Measurements from ENCODE around the gene SUN2. TPM values are rescaled to one million over a fixed set of nuclear protein-coding genes. Genes with fewer than 3 reads are reported as not detected.

The SUN2 gene
- total and polyA plus RNA-seq, 10 of the 15 experiments (the other 5 are each of a cell fraction or from before 2014, with no cell fraction given) = 0.18 to 107 (median 35.9) TPM

DNA sequence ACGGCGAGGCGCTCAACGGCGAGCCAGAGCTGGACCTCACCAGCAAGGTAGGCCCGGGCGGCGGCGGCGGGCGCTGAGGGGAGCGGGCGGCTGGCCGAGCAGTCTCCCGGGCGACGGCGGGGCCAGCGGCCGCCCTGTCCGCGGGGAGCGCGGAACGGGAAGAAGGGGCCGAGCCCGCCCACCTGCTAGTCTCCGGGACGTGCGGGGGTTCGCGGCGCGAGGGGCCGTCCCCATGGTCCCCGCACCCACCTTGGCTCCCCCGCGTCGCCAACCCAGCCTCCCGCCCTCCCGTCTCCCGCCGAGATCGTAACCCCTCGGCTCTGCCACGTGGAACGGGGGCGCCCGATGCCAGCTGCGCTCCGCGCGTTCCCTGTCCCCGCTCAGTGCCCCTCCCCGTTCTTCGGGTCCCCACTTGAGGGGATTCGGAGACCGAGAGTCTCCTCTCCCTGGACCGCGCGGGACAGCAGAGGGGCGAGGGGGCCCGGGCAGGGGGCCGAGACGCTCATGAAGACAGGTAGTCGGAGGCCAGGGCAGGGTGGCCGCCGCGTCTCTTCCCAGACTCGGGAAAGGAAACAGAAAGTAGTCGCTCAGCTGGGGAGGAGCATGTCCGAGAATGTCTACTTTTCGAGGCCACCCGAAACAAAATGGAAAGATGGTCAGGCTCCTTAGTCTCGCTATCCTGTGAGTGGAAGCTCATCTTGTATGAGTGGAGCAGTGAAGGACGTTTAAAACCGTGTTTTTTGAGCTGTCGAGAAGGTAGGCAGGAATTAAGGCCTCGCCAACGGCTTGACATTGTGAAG, 49.5 kb downstream of the SUN2 start (continued):
- TF ChIP-seq, protein P1, sequence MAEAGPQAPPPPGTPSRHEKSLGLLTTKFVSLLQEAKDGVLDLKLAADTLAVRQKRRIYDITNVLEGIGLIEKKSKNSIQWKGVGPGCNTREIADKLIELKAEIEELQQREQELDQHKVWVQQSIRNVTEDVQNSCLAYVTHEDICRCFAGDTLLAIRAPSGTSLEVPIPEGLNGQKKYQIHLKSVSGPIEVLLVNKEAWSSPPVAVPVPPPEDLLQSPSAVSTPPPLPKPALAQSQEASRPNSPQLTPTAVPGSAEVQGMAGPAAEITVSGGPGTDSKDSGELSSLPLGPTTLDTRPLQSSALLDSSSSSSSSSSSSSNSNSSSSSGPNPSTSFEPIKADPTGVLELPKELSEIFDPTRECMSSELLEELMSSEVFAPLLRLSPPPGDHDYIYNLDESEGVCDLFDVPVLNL (IDR thresholded peaks at IDR 0.05; ENCODE audit: low read depth, low read length) = no peak
- TF ChIP-seq, protein P2, sequence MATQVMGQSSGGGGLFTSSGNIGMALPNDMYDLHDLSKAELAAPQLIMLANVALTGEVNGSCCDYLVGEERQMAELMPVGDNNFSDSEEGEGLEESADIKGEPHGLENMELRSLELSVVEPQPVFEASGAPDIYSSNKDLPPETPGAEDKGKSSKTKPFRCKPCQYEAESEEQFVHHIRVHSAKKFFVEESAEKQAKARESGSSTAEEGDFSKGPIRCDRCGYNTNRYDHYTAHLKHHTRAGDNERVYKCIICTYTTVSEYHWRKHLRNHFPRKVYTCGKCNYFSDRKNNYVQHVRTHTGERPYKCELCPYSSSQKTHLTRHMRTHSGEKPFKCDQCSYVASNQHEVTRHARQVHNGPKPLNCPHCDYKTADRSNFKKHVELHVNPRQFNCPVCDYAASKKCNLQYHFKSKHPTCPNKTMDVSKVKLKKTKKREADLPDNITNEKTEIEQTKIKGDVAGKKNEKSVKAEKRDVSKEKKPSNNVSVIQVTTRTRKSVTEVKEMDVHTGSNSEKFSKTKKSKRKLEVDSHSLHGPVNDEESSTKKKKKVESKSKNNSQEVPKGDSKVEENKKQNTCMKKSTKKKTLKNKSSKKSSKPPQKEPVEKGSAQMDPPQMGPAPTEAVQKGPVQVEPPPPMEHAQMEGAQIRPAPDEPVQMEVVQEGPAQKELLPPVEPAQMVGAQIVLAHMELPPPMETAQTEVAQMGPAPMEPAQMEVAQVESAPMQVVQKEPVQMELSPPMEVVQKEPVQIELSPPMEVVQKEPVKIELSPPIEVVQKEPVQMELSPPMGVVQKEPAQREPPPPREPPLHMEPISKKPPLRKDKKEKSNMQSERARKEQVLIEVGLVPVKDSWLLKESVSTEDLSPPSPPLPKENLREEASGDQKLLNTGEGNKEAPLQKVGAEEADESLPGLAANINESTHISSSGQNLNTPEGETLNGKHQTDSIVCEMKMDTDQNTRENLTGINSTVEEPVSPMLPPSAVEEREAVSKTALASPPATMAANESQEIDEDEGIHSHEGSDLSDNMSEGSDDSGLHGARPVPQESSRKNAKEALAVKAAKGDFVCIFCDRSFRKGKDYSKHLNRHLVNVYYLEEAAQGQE (IDR thresholded peaks at IDR 0.05; ENCODE audit: low read depth, low read length) = no peak
- TF ChIP-seq ASH2L (IDR thresholded peaks at IDR 0.05; ENCODE audit: borderline replicate concordance, low read depth) (no peak), SP1 (IDR thresholded peaks at IDR 0.05; ENCODE audit: low read depth, low read length) (no peak), RB1 (IDR thresholded peaks at IDR 0.05; ENCODE audit: borderline replicate concordance) (no peak; the same call in 1 of the 2 replicates), LARP7 (IDR thresholded peaks at IDR 0.05) (peak; percentile 98), KAT2A (conservative IDR thresholded peaks at IDR 0.05; ENCODE audit: control insufficient read depth, low read depth, low read length) (no peak), ATF7 (IDR thresholded peaks at IDR 0.05; ENCODE audit: low read depth) (no peak), ZZZ3 (IDR thresholded peaks at IDR 0.05; ENCODE audit: control insufficient read depth, insufficient read length, low read depth) (no peak), TCF7 (IDR thresholded peaks at IDR 0.05; ENCODE audit: borderline replicate concordance) (no peak), SRF (IDR thresholded peaks at IDR 0.05; ENCODE audit: low read depth in 2 of 2, low read length in 2 of 2) (no peak), FOXM1 (IDR thresholded peaks at IDR 0.05; ENCODE audit: low read depth, low read length) (no peak), ZBTB11 (CRISPR knock-in tag; IDR thresholded peaks at IDR 0.05) (no peak)
- TF ChIP-seq, protein P3, sequence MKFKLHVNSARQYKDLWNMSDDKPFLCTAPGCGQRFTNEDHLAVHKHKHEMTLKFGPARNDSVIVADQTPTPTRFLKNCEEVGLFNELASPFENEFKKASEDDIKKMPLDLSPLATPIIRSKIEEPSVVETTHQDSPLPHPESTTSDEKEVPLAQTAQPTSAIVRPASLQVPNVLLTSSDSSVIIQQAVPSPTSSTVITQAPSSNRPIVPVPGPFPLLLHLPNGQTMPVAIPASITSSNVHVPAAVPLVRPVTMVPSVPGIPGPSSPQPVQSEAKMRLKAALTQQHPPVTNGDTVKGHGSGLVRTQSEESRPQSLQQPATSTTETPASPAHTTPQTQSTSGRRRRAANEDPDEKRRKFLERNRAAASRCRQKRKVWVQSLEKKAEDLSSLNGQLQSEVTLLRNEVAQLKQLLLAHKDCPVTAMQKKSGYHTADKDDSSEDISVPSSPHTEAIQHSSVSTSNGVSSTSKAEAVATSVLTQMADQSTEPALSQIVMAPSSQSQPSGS (IDR thresholded peaks at IDR 0.05; ENCODE audit: low read length) = no peak
- TF ChIP-seq, protein P4, sequence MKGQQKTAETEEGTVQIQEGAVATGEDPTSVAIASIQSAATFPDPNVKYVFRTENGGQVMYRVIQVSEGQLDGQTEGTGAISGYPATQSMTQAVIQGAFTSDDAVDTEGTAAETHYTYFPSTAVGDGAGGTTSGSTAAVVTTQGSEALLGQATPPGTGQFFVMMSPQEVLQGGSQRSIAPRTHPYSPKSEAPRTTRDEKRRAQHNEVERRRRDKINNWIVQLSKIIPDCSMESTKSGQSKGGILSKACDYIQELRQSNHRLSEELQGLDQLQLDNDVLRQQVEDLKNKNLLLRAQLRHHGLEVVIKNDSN (IDR thresholded peaks at IDR 0.05; ENCODE audit: borderline replicate concordance, extremely low read length, insufficient read depth, low read depth, low read length) = no peak
- TF ChIP-seq, protein P5, sequence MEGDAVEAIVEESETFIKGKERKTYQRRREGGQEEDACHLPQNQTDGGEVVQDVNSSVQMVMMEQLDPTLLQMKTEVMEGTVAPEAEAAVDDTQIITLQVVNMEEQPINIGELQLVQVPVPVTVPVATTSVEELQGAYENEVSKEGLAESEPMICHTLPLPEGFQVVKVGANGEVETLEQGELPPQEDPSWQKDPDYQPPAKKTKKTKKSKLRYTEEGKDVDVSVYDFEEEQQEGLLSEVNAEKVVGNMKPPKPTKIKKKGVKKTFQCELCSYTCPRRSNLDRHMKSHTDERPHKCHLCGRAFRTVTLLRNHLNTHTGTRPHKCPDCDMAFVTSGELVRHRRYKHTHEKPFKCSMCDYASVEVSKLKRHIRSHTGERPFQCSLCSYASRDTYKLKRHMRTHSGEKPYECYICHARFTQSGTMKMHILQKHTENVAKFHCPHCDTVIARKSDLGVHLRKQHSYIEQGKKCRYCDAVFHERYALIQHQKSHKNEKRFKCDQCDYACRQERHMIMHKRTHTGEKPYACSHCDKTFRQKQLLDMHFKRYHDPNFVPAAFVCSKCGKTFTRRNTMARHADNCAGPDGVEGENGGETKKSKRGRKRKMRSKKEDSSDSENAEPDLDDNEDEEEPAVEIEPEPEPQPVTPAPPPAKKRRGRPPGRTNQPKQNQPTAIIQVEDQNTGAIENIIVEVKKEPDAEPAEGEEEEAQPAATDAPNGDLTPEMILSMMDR (IDR thresholded peaks at IDR 0.05 in 2 of 3, conservative IDR thresholded peaks at IDR 0.05 in 1 of 3; ENCODE audit: control insufficient read depth in 2 of 3, extremely low read depth in 1 of 3, insufficient read depth in 1 of 3, low read depth in 3 of 3, low read length in 3 of 3) = no peak

All from GM12878 (cell line).